T-cell (primary cell): ENCODE results near the gene IFNL1. TPM values are rescaled to one million over a fixed set of nuclear protein-coding genes. Genes with fewer than 3 reads are reported as not detected.
"Not testable (repeated sequence)": the region's sequence is repeated elsewhere in the genome, so short reads cannot be mapped to it uniquely, and the experiment has no call there.

ENCODE experiments used
- ATAC-seq, 4 experiments: fragments of 200-7000 bp in 3 of 4; fragments of 150-1000 bp in 1 of 4; cut with Tn5 transposase; replicated peaks in 1 of 4; 1 replicate in 3 of 4; 2 replicates in 1 of 4; pipeline ENCODE4 v1.10.0; 2021; ENCODE audit warnings: moderate library complexity in 3 of 4, mild to moderate bottlenecking in 2 of 4, moderate number of reproducible peaks in 1 of 4
- CTCF ChIA-PET, 2 donors: fragments of 300-600 bp; sonication (Branson Sonifier 250); formaldehyde crosslinking; loops; one replicate each; lab custom pipeline; 2022; ENCODE audit warnings: antibody characterized with exemption in 2 of 2; lab: Charles Lee
- POLR2A ChIA-PET, 2 donors: fragments of 300-600 bp; sonication (Branson Sonifier 250); formaldehyde crosslinking; loops; one replicate each; lab custom pipeline; 2022; ENCODE audit warnings: antibody characterized with exemption in 2 of 2; lab: Charles Lee
- DNase-seq, 35 experiments: peaks; one replicate each; pipeline versions ENCODE4 v3.0.0 to v3.0.0-alpha.2; 2013 to 2023
- H3K27ac ChIP-seq: one replicate; pipeline ENCODE4 v1.5.1; 2013; ENCODE audit warnings: low read length
- H3K27me3 ChIP-seq, 2 experiments: replicated peaks in 1 of 2; 1 replicate in 1 of 2; 2 replicates in 1 of 2; pipeline versions ENCODE4 v1.6.1 to v1.7.0; 2013; ENCODE audit warnings: low read length in 1 of 2, mixed read lengths in 1 of 2; ENCODE audit not compliant: control insufficient read depth in 2 of 2, insufficient read depth in 2 of 2; ENCODE audit errors: extremely low read depth in 1 of 2
- H3K36me3 ChIP-seq, 2 donors: 1 replicate in 1 of 2; 2 replicates in 1 of 2; pipeline versions ENCODE4 v1.6.1 to v1.7.0; 2013; ENCODE audit warnings: low read length in 1 of 2; ENCODE audit not compliant: control insufficient read depth in 2 of 2, insufficient read depth in 1 of 2; ENCODE audit errors: extremely low read depth in 1 of 2
- H3K4me1 ChIP-seq, 2 experiments: 1 replicate in 1 of 2; 2 replicates in 1 of 2; pipeline versions ENCODE4 v1.6.1 to v1.7.0; 2013; ENCODE audit warnings: low read length in 2 of 2, mixed read lengths in 1 of 2; ENCODE audit not compliant: insufficient read depth in 2 of 2, control insufficient read depth in 1 of 2; ENCODE audit errors: extremely low read depth in 1 of 2
- H3K4me3 ChIP-seq, 2 donors: 1 replicate in 1 of 2; 2 replicates in 1 of 2; pipeline versions ENCODE4 v1.5.1 to v1.7.0; 2013; ENCODE audit warnings: mild to moderate bottlenecking in 2 of 2, low read length in 1 of 2, moderate library complexity in 1 of 2; ENCODE audit not compliant: control insufficient read depth in 1 of 2; ENCODE audit errors: extremely low read depth in 1 of 2
- H3K9me3 ChIP-seq: 2 replicates; pipeline ENCODE4 v1.7.0; 2013
- H3K27ac Mint-ChIP-seq, 2 donors: one replicate each; pipeline ENCODE4 v1.8.0; 2020 to 2021; ENCODE audit warnings: mild to moderate bottlenecking in 2 of 2, mixed read lengths in 2 of 2
- H3K27me3 Mint-ChIP-seq, 2 donors: one replicate each; pipeline ENCODE4 v1.8.0; 2021 to 2022; ENCODE audit warnings: mixed read lengths in 2 of 2
- H3K36me3 Mint-ChIP-seq: one replicate; pipeline ENCODE4 v1.8.0; 2021; ENCODE audit warnings: mixed read lengths
- H3K4me1 Mint-ChIP-seq, 3 donors: one replicate each; pipeline ENCODE4 v1.8.0; 2020 to 2022; ENCODE audit warnings: mixed read lengths in 3 of 3, mild to moderate bottlenecking in 1 of 3
- H3K4me3 Mint-ChIP-seq, 3 donors: one replicate each; pipeline ENCODE4 v1.8.0; 2020 to 2022; ENCODE audit warnings: mild to moderate bottlenecking in 3 of 3, mixed read lengths in 3 of 3, moderate library complexity in 3 of 3
- H3K9me3 Mint-ChIP-seq, 3 donors: one replicate each; pipeline ENCODE4 v1.8.0; 2020 to 2022; ENCODE audit warnings: mixed read lengths in 3 of 3
- WGBS: methylation state at CpG from one replicate; pipeline ENCODE4 v1.1.5; 2013; ENCODE audit warnings: missing lambda C conversion rate; ENCODE audit not compliant: insufficient coverage; 5-methylcytosine and 5-hydroxymethylcytosine counted together
- total RNA-seq, 35 experiments: library from RNA in 6 of 35; stranded (reverse) in 6 of 35; fragments of 120-200 nt in 1 of 35; gene quantifications; one replicate each; pipeline versions ENCODE4 v1.2.1 to v1.2.4 and lab custom pipeline; 2013 to 2026

The IFNL1 gene
- total RNA-seq, 5 donors from 2014 or later (not counting 1 experiment from before 2014, with no cell fraction given), result 0.49 TPM; not detected in 4

GRCh38 chr19:39339674-39340073 lies 43.5 kb downstream of the IFNL1 start:
- Mint-ChIP-seq H3K36me3 (peaks cover 12% of the 10 kb centered on the region), H3K27me3 (no peaks in the 10 kb centered on the region), H3K4me1 (peaks cover 62 to 77% (median 74%) of the 10 kb centered on the region in 3 donors), H3K4me3 (peak overlapping the region; percentile 90 to 98 (median 95)), H3K9me3 (no peaks in the 10 kb centered on the region), H3K27ac (peak overlapping the region; percentile 92 to 98)
- Histone ChIP-seq H3K9me3 (no peaks in the 10 kb centered on the region), H3K4me3 (no peak overlapping the region), H3K4me1 (peaks cover 11 to 66% of the 10 kb centered on the region in 2 experiments), H3K36me3 (no peaks in the 10 kb centered on the region), H3K27me3 (no peaks in the 10 kb centered on the region), H3K27ac (no peak overlapping the region)
- CTCF ChIA-PET, result no interaction called here
- POLR2A ChIA-PET, result interaction anchor here in 1 of 2 donors (0.6 kb wide), 1 partner anchor 66 kb away, joined by 3 read pairs; no protein-coding TSS in a partner anchor
- ATAC-seq (no peak), DNase-seq (no peak)
- 100% methylated on average over 1 of the region's 1 CpG for WGBS

GRCh38 chr19:39340156-39340555 lies 43.9 kb downstream of the IFNL1 start:
- peaks cover 12 to 65% of the 10 kb centered on the region in 2 experiments for H3K4me1 ChIP-seq
- H3K4me3 ChIP-seq, H3K36me3 ChIP-seq, H3K27ac ChIP-seq, CTCF ChIA-PET, H3K27me3 Mint-ChIP-seq, H3K9me3 Mint-ChIP-seq, ATAC-seq, H3K27me3 ChIP-seq, H3K9me3 ChIP-seq, DNase-seq, POLR2A ChIA-PET: not testable (repeated sequence)
- Mint-ChIP-seq H3K36me3 (peaks cover 13% of the 10 kb centered on the region), H3K27ac (peak overlapping the region; percentile 92 to 98), H3K4me1 (peaks cover 63 to 77% (median 74%) of the 10 kb centered on the region in 3 donors), H3K4me3 (peak overlapping the region; percentile 90 to 98 (median 95))
- WGBS, result 91% methylated on average over 6 of the region's 7 CpGs

- H3K4me1 ChIP-seq, result peaks cover 13 to 65% of the 10 kb centered on the region in 2 experiments
- H3K4me3 ChIP-seq, result peak overlapping the region; percentile 95 to 99
- POLR2A ChIA-PET, result no interaction called here
- DNase-seq, result peak in 4 of 35 experiments; percentile 10 to 23 (median 14)
- peak overlapping the region; percentile 83 for H3K27ac ChIP-seq
- Mint-ChIP-seq H3K9me3 (no peaks in the 10 kb centered on the region), H3K4me1 (peaks cover 68 to 77% (median 76%) of the 10 kb centered on the region in 3 donors), H3K27me3 (no peaks in the 10 kb centered on the region), H3K4me3 (peak overlapping the region; percentile 90 to 98 (median 95)), H3K36me3 (peaks cover 14% of the 10 kb centered on the region), H3K27ac (peak overlapping the region; percentile 92 to 98)
- H3K9me3 ChIP-seq, result no peaks in the 10 kb centered on the region
- peak in 1 of 4 experiments; percentile 0 for ATAC-seq
- WGBS, result 3% methylated on average over 17 of the region's 17 CpGs
- CTCF ChIA-PET, result interaction anchor here in 1 of 2 donors (1.3 kb wide), 1 partner anchor 50 kb away, joined by 6 read pairs; the partner anchor contains the start of genes MED29 and PAF1
- peaks cover 4 to 11% of the 10 kb centered on the region in 2 donors for H3K36me3 ChIP-seq
- H3K27me3 ChIP-seq, result no peaks in the 10 kb centered on the region
Measured at GRCh38 chr19:39341129-39341718, 45.0 kb downstream of the IFNL1 start.

GRCh38 chr19:39341719-39342604 lies 45.8 kb downstream of the IFNL1 start, which contains the start of gene SAMD4B:
Gene SAMD4B (plus strand): TSS chr19:39342421. CDS start chr19:39356894, 14,473 bp downstream.
- Mint-ChIP-seq H3K27ac (peak within 1 kb of the TSS; percentile 92 to 98), H3K4me1 (peaks cover 73 to 79% (median 76%) of the 10 kb centered on the region in 3 donors), H3K36me3 (peaks cover 14% of the 10 kb centered on the region), H3K27me3 (no peaks in the 10 kb centered on the region), H3K4me3 (peak within 1 kb of the TSS; percentile 90 to 98 (median 95)), H3K9me3 (no peaks in the 10 kb centered on the region)
- DNase-seq (peak; percentile 96 to 100 (median 99)), ATAC-seq (peak; percentile 87 to 92 (median 88))
- ChIA-PET CTCF (interaction anchor here in 1 of 2 donors (0.5 to 1.3 kb wide), 8 partner anchors 14 to 939 kb away, joined by 3 to 6 read pairs (median 4); partner anchors contain the start of genes MED29, PAF1 and RPS16), POLR2A (interaction anchor here in 1 of 2 donors (0.5 to 1.1 kb wide), 7 partner anchors 14 to 720 kb away, joined by 3 to 23 read pairs (median 3); partner anchors contain the start of genes MED29, PAF1 and RPS16)
- under 1% methylated on average over 94 of the region's 105 CpGs for WGBS
- Histone ChIP-seq H3K4me3 (peak within 1 kb of the TSS; percentile 95 to 99), H3K27ac (peak within 1 kb of the TSS; percentile 83), H3K4me1 (peaks cover 13 to 58% of the 10 kb centered on the region in 2 experiments), H3K36me3 (peaks cover 5 to 17% of the 10 kb centered on the region in 2 donors), H3K27me3 (no peaks in the 10 kb centered on the region), H3K9me3 (no peaks in the 10 kb centered on the region)

- DNase-seq (peak in 5 of 35 experiments; percentile 5 to 28 (median 9)), ATAC-seq (no peak)
- WGBS, result 3% methylated on average over 51 of the region's 51 CpGs
- H3K27ac ChIP-seq, result peak overlapping the region; percentile 60
- no peaks in the 10 kb centered on the region for H3K9me3 ChIP-seq
- H3K27me3 ChIP-seq, result no peaks in the 10 kb centered on the region
- CTCF ChIA-PET, result interaction anchor here in 1 of 2 donors (0.6 to 1.3 kb wide), 7 partner anchors 15 to 501 kb away, joined by 3 to 6 read pairs (median 4); partner anchors contain the start of genes MED29, PAF1 and RPS16
- H3K4me3 Mint-ChIP-seq, result peak overlapping the region; percentile 77 to 84 (median 82)
- peaks cover 13 to 50% of the 10 kb centered on the region in 2 experiments for H3K4me1 ChIP-seq
- H3K36me3 Mint-ChIP-seq, result peaks cover 19% of the 10 kb centered on the region
- H3K4me1 Mint-ChIP-seq, result peaks cover 73 to 79% (median 76%) of the 10 kb centered on the region in 3 donors
- peak overlapping the region; percentile 63 to 72 for H3K4me3 ChIP-seq
- POLR2A ChIA-PET, result interaction anchor here in 1 of 2 donors (0.5 to 1.1 kb wide), 7 partner anchors 14 to 465 kb away, joined by 3 to 23 read pairs (median 6); partner anchors contain the start of genes MED29, PAF1 and RPS16
- H3K27me3 Mint-ChIP-seq, result no peaks in the 10 kb centered on the region
- peaks cover 5 to 25% of the 10 kb centered on the region in 2 donors for H3K36me3 ChIP-seq
- no peaks in the 10 kb centered on the region for H3K9me3 Mint-ChIP-seq
- peak overlapping the region in 1 of 2 donors; percentile 68 for H3K27ac Mint-ChIP-seq
Measured at GRCh38 chr19:39342647-39343305, 46.6 kb downstream of the IFNL1 start.
